ENCODE measurements around the gene IMMP2L. TPM values are rescaled to one million over a fixed set of nuclear protein-coding genes. Genes with fewer than 3 reads are reported as not detected.

Gene IMMP2L
- total RNA-seq, 1 experiment from 2014 or later = 8.8 TPM

- POLR2A ChIA-PET = no interaction called here
- intact Hi-C loops (cut with micrococcal nuclease; ENCODE audit: unreplicated experiment) = no loop called here
These were observed 556.3 kb downstream of the IMMP2L start for GRCh38 chr7:111006040-111006439.

DNA sequence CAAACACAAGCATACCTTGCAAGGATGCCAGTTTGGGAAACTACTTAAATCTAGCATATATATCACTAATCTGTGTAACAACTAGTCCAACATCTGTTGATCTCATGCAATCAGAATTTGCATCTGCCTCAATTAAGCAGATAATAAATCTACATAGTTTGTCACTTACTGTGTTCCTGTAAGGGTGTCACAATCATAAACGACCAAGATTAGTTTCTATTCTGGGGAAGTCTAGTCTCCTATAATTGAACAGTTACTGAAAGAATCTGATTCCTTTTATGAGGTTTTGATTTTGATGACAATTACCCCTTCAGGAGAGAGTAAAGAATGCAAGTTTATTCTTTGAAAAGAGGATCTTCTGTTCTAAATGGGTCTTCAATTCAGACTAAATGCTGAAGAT, 556.8 kb downstream of the IMMP2L start:
- TF ChIP-seq TCF7L2 (IDR thresholded peaks at IDR 0.05; ENCODE audit: low read depth, low read length) (no peak), REST (IDR thresholded peaks at IDR 0.05; ENCODE audit: insufficient read depth in 1 of 2, low read depth in 2 of 2, low read length in 1 of 2) (no peak), SIN3A (IDR thresholded peaks at IDR 0.05; ENCODE audit: borderline replicate concordance, insufficient read depth, low read depth, low read length) (no peak), CTCF (IDR thresholded peaks at IDR 0.05) (no peak), POLR2AphosphoS5 (IDR thresholded peaks at IDR 0.05; ENCODE audit: low read depth, low read length) (no peak)
- Histone ChIP-seq H3K36me3 (ENCODE audit: control insufficient read depth, insufficient read depth, low read length) (no peaks in the 10 kb centered on the region), H3K4me1 (ENCODE audit: control insufficient read depth, insufficient read depth, low read length) (no peaks in the 10 kb centered on the region), H3K4me3 (ENCODE audit: low read depth in 2 of 2, low read length in 2 of 2) (no peak overlapping the region), H3K27ac (ENCODE audit: low read length) (no peak overlapping the region), H3K27me3 (ENCODE audit: control insufficient read depth, insufficient read depth, low read length) (no peaks in the 10 kb centered on the region), H3K9me3 (ENCODE audit: control insufficient read depth, insufficient read depth, low read depth, low read length) (no peaks in the 10 kb centered on the region)
- BruUV-seq (replicated peaks) = no TSS peak
- ChIA-PET POLR2A (no interaction called here), CTCF (no interaction called here)
- in situ Hi-C loops (cut with HindIII; ENCODE audit: low pct_unique_long_range_greater_than_20kb, low sequenced_read_pairs) = no loop called here
- DNase-seq (ENCODE audit: low read depth, low spot score) (no peak), ATAC-seq (no peak)
- intact Hi-C loops (cut with micrococcal nuclease; ENCODE audit: unreplicated experiment) = no loop called here

More at GRCh38 chr7:111006040-111006439, 556.3 kb downstream of the IMMP2L start:
- CTCF ChIA-PET = no interaction called here
- BruUV-seq (replicated peaks) = no TSS peak
- Histone ChIP-seq H3K4me3 (ENCODE audit: low read depth in 2 of 2, low read length in 2 of 2) (no peak overlapping the region), H3K27me3 (ENCODE audit: control insufficient read depth, insufficient read depth, low read length) (no peaks in the 10 kb centered on the region), H3K4me1 (ENCODE audit: control insufficient read depth, insufficient read depth, low read length) (no peaks in the 10 kb centered on the region), H3K27ac (ENCODE audit: low read length) (no peak overlapping the region), H3K9me3 (ENCODE audit: control insufficient read depth, insufficient read depth, low read depth, low read length) (no peaks in the 10 kb centered on the region), H3K36me3 (ENCODE audit: control insufficient read depth, insufficient read depth, low read length) (no peaks in the 10 kb centered on the region)
- ATAC-seq (no peak), DNase-seq (ENCODE audit: low read depth, low spot score) (no peak)
- in situ Hi-C loops (cut with HindIII; ENCODE audit: low pct_unique_long_range_greater_than_20kb, low sequenced_read_pairs) = no loop called here
- TF ChIP-seq CTCF (IDR thresholded peaks at IDR 0.05) = no peak
- no peak for TF ChIP-seq REST (IDR thresholded peaks at IDR 0.05; ENCODE audit: insufficient read depth in 1 of 2, low read depth in 2 of 2, low read length in 1 of 2)
- no peak for TF ChIP-seq POLR2AphosphoS5 (IDR thresholded peaks at IDR 0.05; ENCODE audit: low read depth, low read length)
- no peak for TF ChIP-seq TCF7L2 (IDR thresholded peaks at IDR 0.05; ENCODE audit: low read depth, low read length)
- TF ChIP-seq SIN3A (IDR thresholded peaks at IDR 0.05; ENCODE audit: borderline replicate concordance, insufficient read depth, low read depth, low read length) = no peak
